IMR-90 (cell line): Measurements from ENCODE around the gene ATP8B3. TPM values are rescaled to one million over a fixed set of nuclear protein-coding genes. Genes with fewer than 3 reads are reported as not detected.

Source experiments
- ATAC-seq: fragments of 200-7000 bp; cut with Tn5 transposase; 2 replicates; pipeline ENCODE4 v1.9.1; 2020; ENCODE audit warnings: low read depth, mild to moderate bottlenecking, moderate library complexity
- BruUV-seq: library from RNA; stranded (reverse); fragments of 400-500 nt; replicated peaks from 2 replicates; lab custom pipeline; 2021; lab: Mats Ljungman, UMichigan
- CTCF ChIA-PET: fragments of 300-600 bp; formaldehyde crosslinking; extraction: SDS; loops from one replicate; lab custom pipeline; 2021; ENCODE audit warnings: antibody characterized with exemption; lab: Yijun Ruan, JAX
- POLR2A ChIA-PET: fragments of 300-600 bp; sonication (Branson Sonifier 250); formaldehyde crosslinking; loops from one replicate; lab custom pipeline; 2022; ENCODE audit warnings: antibody characterized with exemption; ENCODE audit not compliant: unreplicated experiment; lab: Charles Lee
- DNase-seq: peaks from one replicate; pipeline ENCODE4 v3.0.0; 2013
- H2AFZ ChIP-seq: replicated peaks from 2 replicates; pipeline ENCODE3; 2013; ENCODE audit warnings: low read length, mild to moderate bottlenecking; ENCODE audit not compliant: poor library complexity
- H2AK5ac ChIP-seq: 2 replicates; pipeline ENCODE4 v1.6.1; 2013; ENCODE audit warnings: low read depth, low read length, inconsistent platforms
- H2AK9ac ChIP-seq: replicated peaks from 2 replicates; pipeline ENCODE3; 2013; ENCODE audit warnings: mild to moderate bottlenecking, low read depth, low read length, moderate library complexity; ENCODE audit not compliant: poor library complexity
- H2BK120ac ChIP-seq: 2 replicates; pipeline ENCODE4 v1.6.1; 2013; ENCODE audit warnings: low read depth, low read length, inconsistent platforms
- H2BK15ac ChIP-seq: 3 replicates; pipeline ENCODE4 v1.6.1; 2013; ENCODE audit warnings: low read depth, low read length, inconsistent platforms
- H2BK20ac ChIP-seq: 2 replicates; pipeline ENCODE4 v1.6.1; 2013; ENCODE audit warnings: low read depth, mild to moderate bottlenecking, inconsistent platforms, low read length, moderate library complexity
- H2BK5ac ChIP-seq: 2 replicates; pipeline ENCODE4 v1.6.1; 2013; ENCODE audit warnings: mild to moderate bottlenecking, low read depth, low read length, inconsistent platforms; ENCODE audit not compliant: poor library complexity, severe bottlenecking
- H3K14ac ChIP-seq: replicated peaks from 2 replicates; pipeline ENCODE4 v1.6.1; 2013; ENCODE audit warnings: low read depth, low read length, inconsistent platforms
- H3K18ac ChIP-seq: 2 replicates; pipeline ENCODE4 v1.6.1; 2013; ENCODE audit warnings: low read depth, low read length, control low read depth
- H3K23ac ChIP-seq: 2 replicates; pipeline ENCODE4 v1.6.1; 2013; ENCODE audit warnings: low read depth, low read length, inconsistent platforms
- H3K27ac ChIP-seq: 2 replicates; pipeline ENCODE4 v1.5.1; 2013; ENCODE audit warnings: mild to moderate bottlenecking, control low read depth, low read length; ENCODE audit not compliant: insufficient read depth
- H3K27me3 ChIP-seq: 2 replicates; pipeline ENCODE4 v1.6.1; 2013; ENCODE audit warnings: low read length; ENCODE audit not compliant: control insufficient read depth, insufficient read depth
- H3K36me3 ChIP-seq: 2 replicates; pipeline ENCODE4 v1.6.1; 2013; ENCODE audit warnings: low read length, mixed read lengths; ENCODE audit not compliant: control insufficient read depth, insufficient read depth
- H3K4ac ChIP-seq: 2 replicates; pipeline ENCODE4 v1.6.1; 2013; ENCODE audit warnings: low read depth, low read length, inconsistent platforms
- H3K4me1 ChIP-seq: 2 replicates; pipeline ENCODE4 v1.6.1; 2013; ENCODE audit warnings: low read length, mixed read lengths; ENCODE audit not compliant: control insufficient read depth, insufficient read depth
- H3K4me2 ChIP-seq: 2 replicates; pipeline ENCODE4 v1.6.1; 2013; ENCODE audit warnings: low read depth, mild to moderate bottlenecking, control low read depth, low read length, moderate library complexity
- H3K4me3 ChIP-seq: 2 replicates; pipeline ENCODE4 v1.5.1; 2013; ENCODE audit warnings: low read depth, mild to moderate bottlenecking, control low read depth, low read length, moderate library complexity; ENCODE audit not compliant: insufficient read depth
- H3K56ac ChIP-seq: 2 replicates; pipeline ENCODE4 v1.6.1; 2013; ENCODE audit warnings: low read length, inconsistent platforms; ENCODE audit not compliant: insufficient read depth; ENCODE audit errors: extremely low read depth
- H3K79me1 ChIP-seq, 2 experiments: 2 replicates each; pipeline ENCODE4 v1.6.1; 2013; ENCODE audit warnings: low read length in 2 of 2, inconsistent platforms in 1 of 2, low read depth in 1 of 2
- H3K9ac ChIP-seq: 2 replicates; pipeline ENCODE4 v1.6.1; 2013; ENCODE audit warnings: low read depth, low read length, control low read depth
- H3K9me1 ChIP-seq: 2 replicates; pipeline ENCODE4 v1.6.1; 2013; ENCODE audit warnings: low read length, inconsistent platforms; ENCODE audit not compliant: insufficient read depth
- H3K9me3 ChIP-seq: 2 replicates; pipeline ENCODE4 v1.6.1; 2013; ENCODE audit warnings: low read length; ENCODE audit not compliant: control insufficient read depth, insufficient read depth
- H4K20me1 ChIP-seq: 2 replicates; pipeline ENCODE4 v1.6.1; 2013; ENCODE audit warnings: low read length, inconsistent platforms; ENCODE audit not compliant: insufficient read depth
- H4K5ac ChIP-seq: 2 replicates; pipeline ENCODE4 v1.6.1; 2013; ENCODE audit warnings: mild to moderate bottlenecking, low read depth, low read length, control low read depth
- H4K8ac ChIP-seq, 2 experiments: 2 replicates each; pipeline ENCODE4 v1.6.1; 2013; ENCODE audit warnings: low read depth in 2 of 2, low read length in 2 of 2, control low read depth in 1 of 2, inconsistent platforms in 1 of 2
- H4K91ac ChIP-seq: 2 replicates; pipeline ENCODE4 v1.6.1; 2013; ENCODE audit warnings: low read depth, low read length, inconsistent platforms; ENCODE audit not compliant: insufficient read depth
- BHLHE40 ChIP-seq: fragments of 150-350 bp; IDR thresholded peaks from 2 replicates; pipeline ENCODE4 v1.6.1; 2016; ENCODE audit warnings: mild to moderate bottlenecking, low read depth, low read length
- CEBPB ChIP-seq: IDR thresholded peaks from 2 replicates; pipeline ENCODE4 v1.6.1; 2012; ENCODE audit warnings: low read depth, low read length, improper control_type of control experiment
- POLR2A ChIP-seq: IDR thresholded peaks from 2 replicates; pipeline ENCODE4 v1.6.1; 2012; ENCODE audit warnings: mild to moderate bottlenecking, low read depth, low read length
- WGBS, 2 experiments: methylation state at CpG; one replicate each; pipeline versions ENCODE4 v1.1.5 to v1.1.7; 2013; ENCODE audit warnings: missing lambda C conversion rate in 2 of 2; ENCODE audit not compliant: insufficient read length in 1 of 2; ENCODE audit errors: extremely low coverage in 2 of 2; 5-methylcytosine and 5-hydroxymethylcytosine counted together
- dilution Hi-C: fragments of 300-500 bp; cut with HindIII; formaldehyde crosslinking; loops from one replicate; pipeline ENCODE4 v1.14.3; 2018; ENCODE audit warnings: low sequenced_read_pairs; ENCODE audit not compliant: unreplicated experiment
- in situ Hi-C: fragments of 300-500 bp; cut with MboI; formaldehyde crosslinking; loops from 3 replicates; pipeline ENCODE4 v1.14.3; 2019; ENCODE audit warnings: low sequenced_read_pairs, inconsistent platforms, mixed read lengths
- intact Hi-C: fragments of 100-400 bp; cut with micrococcal nuclease; formaldehyde crosslinking; loops from 2 replicates; pipeline ENCODE4 v1.10.0; 2022
- polyA plus RNA-seq, 3 experiments: library from polyadenylated mRNA; depleted of rRNA; stranded (reverse); fragments of >200 nt; gene quantifications; 2 replicates each; pipeline ENCODE4 v1.2.3, GENCODE V29; 2012; ENCODE audit warnings: low replicate concordance in 1 of 3
- total RNA-seq: library from RNA; depleted of rRNA; stranded (reverse); fragments of >200 nt; gene quantifications from 2 replicates; pipeline ENCODE4 v1.2.3, GENCODE V29; 2012

Gene ATP8B3
- total and polyA plus RNA-seq, 2 of the 4 experiments (the other 2 are of a cell fraction): 1.6 to 8.1 TPM

DNA sequence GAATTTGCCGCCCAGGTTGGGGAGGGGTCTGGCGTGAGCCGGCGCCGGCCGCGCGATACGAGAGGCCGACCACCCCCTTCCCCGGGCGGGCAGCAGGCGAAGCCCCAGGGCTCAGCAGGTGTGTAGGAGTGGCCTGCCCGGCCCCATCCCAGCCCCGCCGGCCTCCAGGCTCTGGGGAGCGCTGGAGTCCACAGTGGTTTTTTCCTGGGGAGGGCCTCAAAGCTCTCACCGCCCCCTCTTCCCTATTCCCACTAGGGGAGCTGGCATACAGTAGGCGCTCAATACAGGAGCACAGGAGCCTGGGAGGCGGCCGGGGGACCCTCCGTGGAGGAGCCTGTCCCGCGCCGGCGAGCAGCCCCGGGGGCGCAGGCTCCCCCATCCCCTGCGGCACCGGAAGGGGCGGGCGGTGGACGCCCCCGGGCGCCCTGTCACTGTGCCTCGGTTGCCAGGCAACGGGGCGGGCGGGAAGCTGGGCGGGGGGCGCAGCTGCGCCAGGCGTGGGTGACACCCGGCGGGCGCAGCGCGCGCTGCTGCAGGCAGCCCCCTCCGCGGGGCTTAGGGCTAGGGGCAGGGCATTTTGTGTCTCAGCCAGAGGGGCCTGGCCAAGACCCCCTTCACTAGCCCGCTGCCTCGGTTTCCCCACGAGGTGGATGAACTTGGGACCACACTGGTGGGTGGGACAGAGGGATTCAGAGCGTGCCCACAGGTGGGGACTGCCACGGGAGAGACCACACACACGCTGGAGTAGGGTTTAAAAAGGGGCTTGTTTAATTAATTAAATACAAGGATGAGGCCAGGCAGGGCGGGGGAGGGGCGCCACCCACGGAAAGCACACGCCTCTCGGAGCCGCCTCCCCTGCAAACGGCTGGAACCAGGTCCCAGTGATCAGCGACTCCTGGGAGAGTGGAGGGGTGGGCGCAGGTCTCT lies 39.8 kb upstream of the ATP8B3 start:
- TF ChIP-seq BHLHE40: no peak
- TF ChIP-seq POLR2A: no peak
- no peak for TF ChIP-seq CEBPB
- CTCF ChIA-PET: no interaction called here

More for the DNA sequence above, 39.8 kb upstream of the ATP8B3 start:
- peaks cover 30% of the 10 kb centered on the region for H3K4me1 ChIP-seq
- no peak overlapping the region for H3K27ac ChIP-seq
- POLR2A ChIA-PET: no interaction called here
- H3K4me2 ChIP-seq: no peak overlapping the region
- H2AFZ ChIP-seq: no peak overlapping the region
- 42% methylated on average over 23 of the region's 66 CpGs; no CpG with 5 or more reads in 1 of the 2 experiments for WGBS, 2 experiments
- H2BK5ac ChIP-seq: no peak overlapping the region
- H3K27me3 ChIP-seq: no peaks in the 10 kb centered on the region
- in situ Hi-C loops: no loop called here
- H3K9ac ChIP-seq: no peak overlapping the region
- dilution Hi-C loops: no loop called here
- no peak for DNase-seq
- no peak overlapping the region for H3K4me3 ChIP-seq
- peaks cover 16 to 75% of the 10 kb centered on the region in 2 experiments for H3K79me1 ChIP-seq
- no peak overlapping the region for H2BK120ac ChIP-seq
- no peak overlapping the region for H3K56ac ChIP-seq
- H4K91ac ChIP-seq: no peak overlapping the region; the same call in 1 of the 2 replicates
- intact Hi-C loops: no loop called here
- H2AK5ac ChIP-seq: no peak overlapping the region
- H3K36me3 ChIP-seq: no peaks in the 10 kb centered on the region
- H4K20me1 ChIP-seq: peaks cover 50% of the 10 kb centered on the region
- H2BK20ac ChIP-seq: no peak overlapping the region
- no peak overlapping the region for H2AK9ac ChIP-seq
- no peaks in the 10 kb centered on the region for H3K9me3 ChIP-seq
- H3K9me1 ChIP-seq: peaks cover 7% of the 10 kb centered on the region; the same call in 1 of the 2 replicates
- H4K5ac ChIP-seq: no peak overlapping the region
- no peak overlapping the region for H3K14ac ChIP-seq
- H3K4ac ChIP-seq: no peak overlapping the region
- no TSS peak for BruUV-seq
- H3K18ac ChIP-seq: no peak overlapping the region
- H4K8ac ChIP-seq: no peak overlapping the region
- ATAC-seq: no peak
- no peak overlapping the region for H2BK15ac ChIP-seq
- H3K23ac ChIP-seq: no peak overlapping the region
